Transverse colon (tissue), 4 donors: ENCODE results near the gene SPI1. TPM values are rescaled to one million over a fixed set of nuclear protein-coding genes. Genes with fewer than 3 reads are reported as not detected.

Source experiments
- DNase-seq: peaks from one replicate; pipeline ENCODE4 v3.0.0-alpha.2; 2019
- H3K27ac ChIP-seq, 4 donors: fragments of 200-600 bp; sonication (generic); 2 replicates each; pipeline ENCODE4 v1.5.1; 2016 to 2018; ENCODE audit warnings: inconsistent platforms in 4 of 4
- H3K27me3 ChIP-seq: fragments of 200-600 bp; sonication (generic); 2 replicates; pipeline ENCODE4 v1.5.1; 2017; ENCODE audit warnings: inconsistent platforms
- H3K36me3 ChIP-seq, 4 donors: fragments of 200-600 bp; sonication (generic); 2 replicates each; pipeline ENCODE4 v1.5.1; 2017 to 2019; ENCODE audit warnings: inconsistent platforms in 4 of 4
- H3K4me1 ChIP-seq, 4 donors: fragments of 200-600 bp; sonication (generic); 2 replicates each; pipeline ENCODE4 v1.5.1; 2017 to 2020; ENCODE audit warnings: inconsistent platforms in 4 of 4
- H3K4me3 ChIP-seq, 4 donors: fragments of 200-600 bp; sonication (generic); 1 replicate in 1 of 4; 2 replicates in 3 of 4; pipeline versions ENCODE4 v1.5.1 to v1.6.1; 2017 to 2019; ENCODE audit warnings: inconsistent platforms in 4 of 4
- H3K9me3 ChIP-seq, 2 donors: fragments of 200-600 bp; sonication (generic); 2 replicates each; pipeline ENCODE4 v1.5.1; 2017 to 2019; ENCODE audit warnings: inconsistent platforms in 2 of 2
- EP300 ChIP-seq: sonication (generic); formaldehyde crosslinking; IDR thresholded peaks from one replicate; pipeline ENCODE4 v1.6.1; 2017; ENCODE audit warnings: antibody characterized with exemption, low read depth
- POLR2A ChIP-seq: fragments of 450-650 bp; IDR thresholded peaks from one replicate; pipeline ENCODE4 v1.6.1; 2016; ENCODE audit warnings: antibody characterized with exemption, mild to moderate bottlenecking, moderate library complexity
- POLR2AphosphoS5 ChIP-seq, 3 donors: sonication (generic); formaldehyde crosslinking; IDR thresholded peaks; one replicate each; pipeline ENCODE4 v1.6.1; 2016; ENCODE audit warnings: antibody characterized with exemption in 3 of 3
- WGBS, 2 donors: methylation state at CpG; one replicate each; pipeline ENCODE4 v1.1.5; 2018; ENCODE audit warnings: low coverage in 1 of 2; 5-methylcytosine and 5-hydroxymethylcytosine counted together
- in situ Hi-C, 4 donors: fragments of 200-750 bp; cut with MboI; loops; one replicate each; pipeline versions ENCODE4 v1.15.0 to v1.15.1; 2017; ENCODE audit warnings: low sequenced_read_pairs in 3 of 4, low pct_ligation_motif_present in 1 of 4, low pct_unique_long_range_greater_than_20kb in 1 of 4
- intact Hi-C: fragments of 100-400 bp; cut with DNase I; formaldehyde crosslinking; loops from one replicate; pipeline ENCODE4 v1.15.1; 2023; ENCODE audit warnings: low total_unique reads
- total RNA-seq, 4 donors: library from RNA; depleted of rRNA; stranded (reverse); fragments of >200 nt; gene quantifications; one replicate each; pipeline ENCODE4 v1.1.0, GENCODE V29; 2016
- TF ChIP-seq, protein P1 (sequence below), 5 experiments: fragments of 200-600 bp in 3 of 5; fragments of 450-650 bp in 2 of 5; sonication (generic) in 3 of 5; IDR thresholded peaks; 1 replicate in 2 of 5; 2 replicates in 3 of 5; pipeline ENCODE4 v1.5.1; 2016 to 2017; ENCODE audit warnings: antibody characterized with exemption in 5 of 5, inconsistent platforms in 3 of 5, mild to moderate bottlenecking in 2 of 5, moderate library complexity in 1 of 5

The SPI1 gene
- total RNA-seq, 4 donors from 2014 or later: 7.1 to 35.5 (median 17.2) TPM

DNA sequence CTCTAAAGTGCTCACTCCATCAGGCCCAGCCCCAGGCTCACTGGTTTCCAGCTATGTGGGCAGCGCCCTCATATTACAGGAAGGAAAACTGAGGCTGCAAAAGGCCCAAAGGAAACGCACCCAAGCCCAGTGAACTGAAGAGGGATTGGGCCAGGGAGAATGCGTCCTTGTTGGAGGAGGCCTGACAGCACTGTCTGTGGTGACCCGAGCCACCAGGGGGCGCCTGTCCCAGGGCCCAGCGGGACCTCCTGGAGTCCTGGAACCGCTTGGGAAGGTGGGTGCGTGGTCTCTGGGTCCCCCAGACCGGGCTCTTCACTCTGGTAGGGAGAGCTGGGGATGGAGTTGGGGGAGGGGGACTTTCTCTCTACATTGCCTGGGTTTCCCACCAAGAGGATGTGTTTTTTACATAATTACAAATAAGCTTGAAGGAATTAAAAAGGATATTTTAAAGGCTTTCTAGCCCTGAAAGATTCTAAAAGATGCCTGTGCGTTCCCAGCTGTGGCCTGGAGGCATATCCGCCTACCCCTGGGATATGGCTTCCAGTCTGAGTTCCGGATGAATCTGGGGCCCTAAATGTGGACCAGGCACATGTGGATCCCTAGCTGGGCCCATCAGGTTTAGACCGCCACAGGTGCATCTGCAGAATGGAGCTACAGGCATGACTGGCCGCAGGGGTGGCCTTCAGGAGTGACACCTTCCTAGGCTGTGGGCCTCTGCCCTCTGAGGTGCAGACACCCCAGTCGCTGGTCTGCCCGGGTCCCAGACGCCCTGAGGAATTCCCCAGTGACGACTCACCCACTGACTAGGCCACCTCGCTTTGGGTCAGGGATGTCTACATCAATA is 4.2 kb downstream of the SPI1 start:
- H3K27me3 ChIP-seq: no peaks in the 10 kb centered on the region
- no peak overlapping the region for H3K4me3 ChIP-seq
- peak; percentile 85 for DNase-seq
- TF ChIP-seq, protein P1, sequence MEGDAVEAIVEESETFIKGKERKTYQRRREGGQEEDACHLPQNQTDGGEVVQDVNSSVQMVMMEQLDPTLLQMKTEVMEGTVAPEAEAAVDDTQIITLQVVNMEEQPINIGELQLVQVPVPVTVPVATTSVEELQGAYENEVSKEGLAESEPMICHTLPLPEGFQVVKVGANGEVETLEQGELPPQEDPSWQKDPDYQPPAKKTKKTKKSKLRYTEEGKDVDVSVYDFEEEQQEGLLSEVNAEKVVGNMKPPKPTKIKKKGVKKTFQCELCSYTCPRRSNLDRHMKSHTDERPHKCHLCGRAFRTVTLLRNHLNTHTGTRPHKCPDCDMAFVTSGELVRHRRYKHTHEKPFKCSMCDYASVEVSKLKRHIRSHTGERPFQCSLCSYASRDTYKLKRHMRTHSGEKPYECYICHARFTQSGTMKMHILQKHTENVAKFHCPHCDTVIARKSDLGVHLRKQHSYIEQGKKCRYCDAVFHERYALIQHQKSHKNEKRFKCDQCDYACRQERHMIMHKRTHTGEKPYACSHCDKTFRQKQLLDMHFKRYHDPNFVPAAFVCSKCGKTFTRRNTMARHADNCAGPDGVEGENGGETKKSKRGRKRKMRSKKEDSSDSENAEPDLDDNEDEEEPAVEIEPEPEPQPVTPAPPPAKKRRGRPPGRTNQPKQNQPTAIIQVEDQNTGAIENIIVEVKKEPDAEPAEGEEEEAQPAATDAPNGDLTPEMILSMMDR (IDR thresholded peaks at IDR 0.05): peak; percentile 91 to 96 (median 94)
- TF ChIP-seq POLR2AphosphoS5 (IDR thresholded peaks at IDR 0.05) (no peak), POLR2A (no peak), EP300 (no peak)
- H3K4me1 ChIP-seq: no peaks in the 10 kb centered on the region
- H3K27ac ChIP-seq: no peak overlapping the region
- 0 to 38% methylated on average over 1 to 18 of the region's 19 CpGs for WGBS, 2 donors
- no peaks in the 10 kb centered on the region for H3K9me3 ChIP-seq
- H3K36me3 ChIP-seq: no peaks in the 10 kb centered on the region
- intact Hi-C loops (loop anchor here (10.0 kb wide), 1 partner anchor 481 kb away; no protein-coding TSS in a partner anchor), in situ Hi-C loops (loop anchor here in 1 of 4 donors (25.0 kb wide), 1 partner anchor 187 kb away; the partner anchor contains the start of genes ARFGAP2 and PACSIN3)

DNA sequence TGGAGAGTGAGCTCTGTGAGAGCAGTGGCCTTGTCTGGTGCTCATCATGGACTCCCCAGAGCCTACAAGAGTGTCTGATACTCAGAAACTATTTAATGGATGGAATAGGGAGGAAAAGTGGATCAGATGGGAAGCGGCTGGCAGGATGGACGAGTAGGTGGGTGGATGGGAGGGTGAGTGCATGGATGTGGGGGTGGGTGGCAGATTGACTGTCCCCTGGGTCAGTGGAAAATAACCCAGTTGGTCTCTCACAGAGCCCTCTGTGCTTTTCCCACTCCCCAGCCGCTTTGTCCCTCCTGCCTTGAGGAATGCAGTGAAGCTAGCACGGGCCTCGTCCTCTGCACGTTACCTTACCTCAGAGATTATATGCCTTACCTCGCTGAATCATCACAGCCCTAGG is 5.9 kb downstream of the SPI1 start:
- Histone ChIP-seq H3K4me1 (no peaks in the 10 kb centered on the region), H3K36me3 (no peaks in the 10 kb centered on the region), H3K9me3 (no peaks in the 10 kb centered on the region), H3K4me3 (no peak overlapping the region), H3K27ac (no peak overlapping the region), H3K27me3 (no peaks in the 10 kb centered on the region)
- DNase-seq: no peak
- TF ChIP-seq POLR2A: no peak
- no peak for TF ChIP-seq POLR2AphosphoS5 (IDR thresholded peaks at IDR 0.05)
- no peak for TF ChIP-seq EP300
- TF ChIP-seq, protein P1 (IDR thresholded peaks at IDR 0.05): no peak
- WGBS, 2 donors: 75 to 100% methylated on average over 1 to 7 of the region's 7 CpGs
- intact Hi-C loops: loop anchor here (10.0 kb wide), 1 partner anchor 482 kb away; no protein-coding TSS in a partner anchor
- in situ Hi-C loops: loop anchor here in 1 of 4 donors (25.0 kb wide), 1 partner anchor 185 kb away; the partner anchor contains the start of genes ARFGAP2 and PACSIN3

DNA sequence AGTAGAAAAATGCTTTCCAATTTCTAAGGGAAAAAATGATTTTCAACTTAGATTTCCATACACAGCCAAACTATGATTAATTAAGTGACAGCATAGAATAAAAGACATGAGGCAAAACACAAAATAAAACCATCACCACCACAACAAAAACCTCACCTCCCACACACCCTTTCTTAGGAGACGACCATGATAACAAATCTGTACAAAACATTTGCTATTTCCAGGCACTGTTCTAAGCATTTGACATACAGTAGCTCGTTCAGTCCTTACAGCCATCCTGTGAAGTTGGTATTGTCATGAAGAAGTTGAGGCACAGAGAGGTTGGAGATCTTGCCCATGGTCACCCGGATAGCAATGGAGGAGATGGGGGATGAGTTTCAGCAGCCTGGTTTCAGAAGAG is 8.7 kb downstream of the SPI1 start:
- DNase-seq: no peak
- in situ Hi-C loops: loop anchor here in 1 of 4 donors (25.0 kb wide), 1 partner anchor 182 kb away; the partner anchor contains the start of genes ARFGAP2 and PACSIN3
- Histone ChIP-seq H3K4me3 (no peak overlapping the region), H3K27ac (no peak overlapping the region), H3K4me1 (no peaks in the 10 kb centered on the region), H3K36me3 (no peaks in the 10 kb centered on the region), H3K27me3 (no peaks in the 10 kb centered on the region), H3K9me3 (no peaks in the 10 kb centered on the region)
- intact Hi-C loops: loop anchor here (10.0 kb wide), 1 partner anchor 485 kb away; no protein-coding TSS in a partner anchor
- WGBS, 2 donors: 48 to 57% methylated on average over 2 to 3 of the region's 3 CpGs
- TF ChIP-seq POLR2A (no peak), POLR2AphosphoS5 (IDR thresholded peaks at IDR 0.05) (no peak), EP300 (no peak)
- TF ChIP-seq, protein P1 (IDR thresholded peaks at IDR 0.05): no peak

DNA sequence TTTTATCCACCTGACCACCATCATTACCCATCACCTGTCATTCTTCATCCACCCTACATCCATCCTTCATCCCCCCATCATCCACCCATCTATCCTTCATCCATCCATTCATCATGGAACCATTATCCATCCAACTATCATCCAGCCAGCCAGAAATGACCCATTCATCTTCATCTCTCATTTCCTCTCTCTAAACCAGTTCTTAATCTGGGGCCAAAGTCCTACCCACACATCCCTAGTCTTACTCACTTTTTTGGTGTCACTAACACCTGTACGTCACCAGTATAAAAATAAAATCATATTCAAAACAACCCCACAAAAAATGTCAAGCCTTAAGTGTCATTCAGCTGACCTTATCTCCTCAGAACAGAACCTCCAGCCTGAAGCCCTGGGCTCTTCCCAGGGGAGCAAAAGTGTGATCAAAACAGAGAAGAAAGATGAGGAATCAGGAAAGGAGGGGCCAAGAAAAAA is 12.3 kb downstream of the SPI1 start:
- no peaks in the 10 kb centered on the region for H3K9me3 ChIP-seq
- no peaks in the 10 kb centered on the region for H3K4me1 ChIP-seq
- intact Hi-C loops (no loop called here), in situ Hi-C loops (loop anchor here in 1 of 4 donors (25.0 kb wide), 1 partner anchor 179 kb away; the partner anchor contains the start of genes ARFGAP2 and PACSIN3)
- no peaks in the 10 kb centered on the region for H3K36me3 ChIP-seq
- no peak for TF ChIP-seq POLR2AphosphoS5 (IDR thresholded peaks at IDR 0.05)
- no peak for TF ChIP-seq POLR2A
- TF ChIP-seq, protein P1 (IDR thresholded peaks at IDR 0.05): no peak
- TF ChIP-seq EP300: no peak
- no peaks in the 10 kb centered on the region for H3K27me3 ChIP-seq
- DNase-seq: no peak
- WGBS, 2 donors: 70 to 100% methylated on average over 1 of the region's 1 CpG
- no peak overlapping the region for H3K27ac ChIP-seq
- H3K4me3 ChIP-seq: no peak overlapping the region
